T1000 (cell line): ENCODE results near the gene TMEM88.
"Not testable (repeated sequence)": the region's sequence is repeated elsewhere in the genome, so short reads cannot be mapped to it uniquely, and the experiment has no call there.

Experiments used
- DNase-seq: peaks from one replicate; lab custom pipeline; 2025; ENCODE audit warnings: mixed read lengths; lab: John Stamatoyannopoulos, UW

The TMEM88 gene, protein sequence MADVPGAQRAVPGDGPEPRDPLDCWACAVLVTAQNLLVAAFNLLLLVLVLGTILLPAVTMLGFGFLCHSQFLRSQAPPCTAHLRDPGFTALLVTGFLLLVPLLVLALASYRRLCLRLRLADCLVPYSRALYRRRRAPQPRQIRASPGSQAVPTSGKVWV

DNA sequence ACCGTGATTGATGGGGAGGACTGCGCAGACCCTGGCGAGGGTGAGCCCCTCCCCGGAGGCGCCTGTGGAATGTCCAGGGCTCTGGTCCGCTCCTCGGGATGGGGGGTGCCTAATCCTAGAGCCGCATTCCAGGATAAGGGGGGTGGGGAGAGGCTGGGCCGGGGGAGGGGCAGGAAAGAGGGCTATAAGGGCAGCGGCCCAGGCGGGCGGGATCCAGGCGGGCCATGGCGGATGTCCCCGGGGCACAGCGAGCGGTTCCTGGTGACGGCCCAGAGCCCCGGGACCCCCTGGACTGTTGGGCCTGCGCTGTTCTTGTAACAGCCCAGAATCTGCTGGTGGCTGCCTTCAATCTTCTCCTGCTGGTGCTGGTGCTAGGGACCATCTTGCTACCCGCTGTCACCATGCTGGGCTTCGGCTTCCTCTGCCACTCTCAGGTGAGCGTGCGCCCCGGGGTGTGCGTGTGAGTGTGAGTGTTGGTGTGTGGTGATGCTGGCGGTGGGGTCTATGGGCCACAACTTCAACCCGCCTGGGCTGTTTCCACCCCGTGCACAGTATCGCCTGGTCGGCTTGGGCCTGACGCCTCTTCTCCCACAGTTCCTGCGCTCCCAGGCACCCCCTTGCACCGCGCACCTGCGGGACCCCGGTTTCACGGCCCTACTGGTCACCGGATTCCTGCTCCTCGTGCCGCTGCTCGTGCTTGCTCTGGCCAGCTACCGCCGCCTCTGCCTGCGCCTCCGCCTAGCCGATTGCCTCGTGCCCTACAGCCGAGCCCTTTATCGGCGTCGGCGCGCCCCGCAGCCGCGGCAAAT is at the start of gene TMEM88:
Gene TMEM88 (plus strand): TSS at position 216 of the 809 bp plus-strand sequence. CDS start 9 bp downstream, at position 225.
- no peak for DNase-seq

DNA sequence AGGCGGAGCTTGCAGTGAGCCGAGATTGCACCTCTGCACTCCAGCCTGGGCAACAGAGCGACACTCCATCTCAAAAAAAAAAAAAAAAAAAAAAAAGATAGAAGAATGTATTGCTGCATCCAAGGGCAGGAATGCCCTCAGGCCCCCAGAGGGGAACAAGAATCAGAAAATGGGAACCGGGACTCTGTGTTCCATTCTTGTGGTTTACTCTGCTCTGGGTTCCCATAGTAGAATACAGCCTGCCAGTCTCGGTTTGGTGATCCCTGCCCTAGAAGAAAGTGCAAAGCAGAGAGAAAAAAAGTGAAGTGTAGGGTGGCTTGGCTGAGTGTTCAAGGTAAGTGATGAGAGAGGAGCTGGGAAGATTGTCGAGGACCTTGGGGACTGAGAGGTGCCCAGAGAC is 48.3 kb upstream of the TMEM88 start:
- no peak for DNase-seq

DNA sequence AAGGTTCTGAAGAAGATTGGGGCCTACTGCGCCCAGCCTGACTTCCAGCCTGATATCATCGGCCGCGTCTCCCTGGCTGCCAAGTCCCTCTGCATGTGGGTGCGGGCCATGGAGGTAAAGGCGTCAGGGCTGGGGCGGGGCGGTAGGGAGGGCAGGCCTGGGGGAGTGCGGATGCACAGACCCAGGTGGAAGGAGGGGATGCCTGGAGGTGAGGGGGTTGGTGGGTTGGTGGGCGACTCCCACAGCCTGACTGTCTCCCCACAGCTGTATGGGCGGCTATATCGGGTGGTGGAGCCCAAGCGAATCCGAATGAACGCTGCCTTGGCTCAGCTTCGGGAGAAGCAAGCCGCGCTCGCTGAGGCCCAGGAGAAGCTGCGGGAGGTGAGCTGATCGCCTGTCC is 47.7 kb upstream of the TMEM88 start:
- no peak for DNase-seq

DNA sequence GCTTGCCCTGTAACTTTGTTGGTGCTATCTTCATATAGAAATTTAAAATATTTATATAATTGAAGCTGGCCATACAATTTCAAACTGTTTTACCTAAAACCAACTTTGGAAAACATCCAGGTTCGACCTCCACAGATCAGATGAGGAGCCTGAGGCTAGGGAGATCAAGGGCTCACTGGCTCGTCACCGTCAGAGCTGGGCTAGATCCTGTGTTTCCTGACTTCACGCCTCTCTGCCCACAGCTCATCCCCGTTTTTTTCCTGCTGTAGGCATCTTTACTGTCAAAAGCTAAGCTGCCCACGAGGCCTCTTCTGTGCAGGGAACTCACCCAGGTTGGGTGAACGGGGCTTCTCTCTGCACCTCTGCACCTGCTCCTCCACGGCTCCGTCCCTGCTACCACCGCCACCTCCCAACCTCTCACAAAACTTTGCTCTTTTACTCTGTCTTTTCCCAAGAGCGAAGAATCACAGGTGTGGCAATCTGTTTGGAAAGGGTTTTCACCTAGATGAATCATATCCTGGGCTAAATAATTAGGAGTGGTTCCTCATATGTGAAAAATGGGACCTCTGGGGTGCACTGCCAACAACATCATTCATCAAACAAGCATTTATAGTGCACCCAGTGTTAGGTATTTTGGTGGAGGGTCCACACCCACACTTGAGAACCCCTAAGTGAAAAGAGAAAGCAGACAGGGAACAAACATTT is 45.6 kb upstream of the TMEM88 start:
- no peak for DNase-seq

DNA sequence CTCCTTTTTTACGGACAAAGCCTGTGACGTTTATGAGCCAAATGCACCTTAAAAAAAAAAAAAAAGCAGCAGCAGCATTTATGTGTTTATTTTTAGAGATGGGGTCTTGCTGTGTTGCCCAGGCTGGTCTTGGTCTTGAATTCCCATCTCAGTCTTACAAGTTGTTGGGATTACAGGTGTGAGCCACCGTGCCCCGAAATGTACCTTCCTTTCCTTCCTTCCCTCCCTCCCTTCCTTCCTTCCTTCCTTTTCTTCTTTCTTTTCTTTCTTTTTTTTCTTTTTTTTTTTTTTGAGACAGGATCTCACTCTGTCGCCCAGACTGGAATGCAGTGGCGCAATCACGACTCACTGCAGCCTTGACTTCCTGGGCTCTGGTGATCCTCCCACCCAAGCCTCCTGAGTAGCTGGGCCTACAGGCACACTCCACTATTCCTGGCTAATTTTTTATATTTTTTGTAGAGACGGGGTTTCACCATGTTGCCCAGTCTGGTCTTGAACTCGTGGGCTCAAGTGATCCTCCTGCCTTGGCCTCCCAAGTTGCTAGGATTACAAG is 45.0 kb upstream of the TMEM88 start:
- DNase-seq: not testable (repeated sequence)

DNA sequence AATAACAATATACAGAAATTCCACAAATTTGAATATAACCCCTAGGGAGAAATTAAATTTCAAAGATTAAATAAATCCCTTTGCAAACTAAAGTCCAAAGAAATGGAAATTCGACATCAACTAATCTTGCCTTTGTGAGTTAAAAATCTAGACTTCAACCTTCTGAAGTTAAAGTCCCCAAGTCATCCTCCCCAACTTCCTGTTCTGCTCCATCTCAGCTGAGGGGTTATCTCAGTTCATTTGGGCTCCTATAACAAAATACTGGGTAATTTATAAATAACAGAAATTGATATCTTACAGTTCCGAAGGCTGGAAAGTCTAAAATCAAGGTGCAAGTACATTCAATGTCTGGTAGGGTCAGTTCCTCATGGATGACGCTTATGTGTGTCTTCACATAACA is 43.6 kb upstream of the TMEM88 start:
- no peak for DNase-seq

DNA sequence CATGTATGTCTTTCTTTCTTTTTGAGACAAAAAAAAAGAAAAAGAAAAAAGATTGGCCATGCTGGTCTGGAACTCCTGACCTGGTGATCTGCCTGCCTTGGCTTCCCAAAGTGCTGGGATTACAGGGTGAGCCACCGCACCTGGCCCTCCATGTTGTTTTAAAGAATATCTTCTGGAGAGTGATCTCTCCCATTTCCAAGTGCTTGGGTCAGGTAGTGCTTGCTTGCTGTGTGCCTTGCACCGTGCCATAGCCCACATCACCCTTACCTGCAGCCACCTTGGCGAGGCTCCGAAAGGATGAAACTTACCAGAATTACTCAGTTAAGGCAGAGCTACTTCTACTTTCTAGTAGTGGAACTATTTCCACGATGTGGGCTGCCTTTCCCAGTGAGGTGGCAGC is 39.9 kb upstream of the TMEM88 start:
- DNase-seq: no peak

DNA sequence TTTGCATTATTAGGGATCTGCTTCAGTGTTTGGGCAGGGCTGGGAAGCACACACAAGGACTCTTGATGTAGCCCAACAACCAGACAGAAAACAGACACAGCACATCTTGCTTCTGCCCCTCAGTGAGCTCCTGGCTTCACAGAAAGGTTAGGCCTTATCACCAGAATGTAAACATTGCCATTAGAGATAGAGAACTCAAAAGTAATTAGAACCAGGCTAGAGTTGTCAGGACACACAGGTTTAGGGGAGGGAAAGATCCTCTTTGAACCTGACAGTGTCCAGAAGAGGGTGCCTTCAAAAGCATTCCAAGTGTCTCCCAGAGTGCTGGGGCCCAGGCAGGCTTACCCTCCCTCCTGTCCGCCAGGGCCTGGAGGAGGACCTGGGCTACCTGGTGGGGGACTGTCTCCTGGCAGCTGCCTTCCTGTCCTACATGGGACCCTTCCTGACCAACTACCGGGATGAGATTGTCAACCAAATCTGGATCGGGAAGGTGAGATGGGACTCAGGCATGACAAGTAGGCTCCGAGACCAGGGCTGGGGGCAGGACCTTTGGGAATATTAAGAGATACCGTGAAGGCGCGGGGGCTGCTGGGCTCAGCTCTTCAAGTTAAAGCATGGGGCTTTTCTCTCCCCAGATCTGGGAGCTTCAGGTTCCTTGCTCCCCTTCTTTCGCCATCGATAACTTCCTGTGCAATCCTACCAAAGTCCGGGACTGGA is 37.8 kb upstream of the TMEM88 start:
- DNase-seq: no peak

DNA sequence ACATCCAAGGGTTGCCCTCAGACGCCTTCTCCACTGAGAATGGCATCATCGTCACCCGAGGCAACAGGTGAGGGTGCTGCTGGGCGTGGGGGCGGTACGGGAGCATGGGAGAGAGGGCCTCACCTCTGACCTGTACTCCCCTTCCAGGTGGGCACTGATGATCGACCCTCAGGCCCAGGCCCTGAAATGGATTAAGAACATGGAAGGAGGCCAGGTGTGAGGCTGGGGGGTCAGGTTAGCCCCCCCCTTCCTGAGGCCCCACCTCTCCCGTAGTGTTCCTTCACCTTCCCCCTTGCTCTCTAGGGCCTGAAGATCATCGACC is 37.3 kb upstream of the TMEM88 start:
- no peak for DNase-seq

DNA sequence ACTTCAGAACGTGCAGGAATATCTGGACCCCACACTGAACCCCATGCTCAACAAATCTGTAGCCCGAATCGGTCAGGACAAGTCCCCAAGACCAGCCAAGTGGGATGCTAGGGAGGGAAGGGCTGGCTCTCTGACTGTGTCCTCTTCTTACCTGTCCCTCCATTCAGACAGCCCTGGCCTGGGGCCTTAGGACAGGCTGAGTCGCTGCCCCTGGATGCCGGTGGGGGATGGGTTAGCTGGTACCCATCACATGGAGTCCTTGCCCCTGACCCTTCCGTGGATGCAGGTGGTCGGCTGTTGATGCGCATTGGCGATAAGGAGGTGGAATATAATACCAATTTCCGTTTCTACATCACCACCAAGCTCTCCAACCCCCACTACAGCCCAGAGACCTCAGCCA is 36.8 kb upstream of the TMEM88 start:
- DNase-seq: no peak

DNA sequence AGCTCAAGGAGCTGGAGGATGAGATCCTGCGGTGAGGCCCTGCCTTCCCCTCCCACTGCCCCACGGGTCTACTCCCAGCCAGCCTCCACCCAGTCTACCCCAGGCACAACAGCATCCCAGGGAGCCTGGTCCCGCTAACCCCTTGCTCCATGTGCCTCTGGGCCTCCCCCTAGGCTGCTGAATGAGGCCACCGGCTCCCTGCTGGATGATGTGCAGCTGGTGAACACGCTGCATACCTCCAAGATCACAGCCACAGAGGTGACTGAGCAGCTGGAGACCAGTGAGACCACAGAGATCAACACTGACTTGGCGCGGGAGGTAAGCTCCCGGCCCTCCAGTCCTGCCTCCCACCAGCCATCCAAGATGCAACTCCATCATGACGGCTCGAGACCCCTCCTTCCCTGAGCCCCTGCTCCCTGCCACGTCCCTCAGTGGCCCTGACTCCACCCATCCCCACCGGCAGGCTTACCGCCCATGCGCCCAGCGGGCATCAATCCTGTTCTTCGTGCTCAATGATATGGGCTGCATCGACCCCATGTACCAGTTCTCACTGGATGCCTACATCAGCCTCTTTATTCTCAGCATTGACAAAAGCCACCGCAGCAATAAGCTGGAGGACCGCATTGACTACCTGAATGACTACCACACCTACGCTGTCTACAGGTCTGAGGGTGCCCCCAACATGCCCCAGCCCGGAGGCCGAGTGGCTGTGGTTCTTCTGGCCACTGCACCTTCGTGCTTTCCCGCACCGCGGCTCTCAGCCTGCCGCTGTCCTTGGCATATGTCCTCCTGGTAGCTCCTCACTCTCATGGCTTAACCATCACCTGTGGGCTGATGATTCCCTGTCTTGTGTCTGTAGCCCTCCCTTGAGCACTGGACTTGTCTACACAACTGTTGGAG is 35.9 kb upstream of the TMEM88 start:
- DNase-seq: no peak

DNA sequence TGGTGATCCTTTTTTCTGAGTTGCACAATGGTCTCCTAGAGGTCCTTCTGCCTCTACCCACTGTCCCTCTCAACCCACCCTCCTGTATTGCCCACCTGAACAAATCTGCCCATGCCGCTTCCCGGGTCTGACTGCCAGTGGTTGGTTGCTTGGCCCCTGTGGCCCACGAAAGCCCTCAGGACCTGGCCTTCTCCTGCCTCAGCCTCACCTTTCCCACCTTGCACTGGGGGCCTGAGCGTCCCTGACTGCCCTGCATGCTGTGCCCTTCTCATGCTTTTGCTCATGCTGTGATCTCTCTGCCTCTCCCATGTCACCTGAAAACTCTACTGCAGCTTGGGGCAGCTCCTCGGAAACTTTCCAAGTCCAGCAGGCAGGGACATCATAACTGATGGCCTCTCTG is 34.6 kb upstream of the TMEM88 start:
- no peak for DNase-seq

DNA sequence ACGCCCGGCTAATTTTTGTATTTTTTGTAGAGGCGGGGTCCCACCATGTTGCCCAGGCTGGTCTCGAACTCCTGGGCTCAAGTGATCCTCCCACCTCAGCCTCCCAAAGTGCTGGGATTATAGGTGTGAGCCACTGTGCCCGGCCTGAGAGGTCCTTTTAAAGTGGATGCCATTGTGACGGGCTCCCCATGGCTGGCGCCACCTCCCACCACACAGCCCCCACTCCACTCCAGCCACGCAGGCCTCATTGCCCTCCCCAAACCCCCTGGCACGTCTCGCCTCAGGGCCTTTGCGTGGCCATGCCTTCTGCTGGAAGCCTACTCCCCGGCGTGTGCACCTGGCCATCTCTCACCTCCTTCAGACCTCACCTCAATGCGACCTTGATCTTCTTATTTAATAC is 32.7 kb upstream of the TMEM88 start:
- DNase-seq: no peak

DNA sequence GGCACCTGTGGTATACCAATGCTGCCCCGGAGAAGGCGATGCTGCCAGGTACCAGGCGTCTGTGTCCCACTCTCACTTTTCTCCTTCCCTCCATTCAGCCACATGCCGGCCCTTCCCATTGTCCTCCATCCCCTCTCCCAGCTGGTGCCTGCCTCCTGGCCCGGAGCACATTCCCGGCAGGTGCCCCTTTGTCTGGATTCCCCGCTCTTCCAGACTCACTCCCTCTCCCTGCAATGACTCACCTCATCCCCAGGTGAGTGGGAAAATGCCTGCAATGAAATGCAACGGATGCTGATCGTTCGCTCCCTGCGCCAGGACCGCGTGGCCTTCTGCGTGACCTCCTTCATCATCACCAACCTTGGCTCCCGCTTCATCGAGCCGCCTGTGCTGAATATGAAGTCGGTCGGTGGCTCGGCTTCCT is 31.3 kb upstream of the TMEM88 start:
- no peak for DNase-seq

DNA sequence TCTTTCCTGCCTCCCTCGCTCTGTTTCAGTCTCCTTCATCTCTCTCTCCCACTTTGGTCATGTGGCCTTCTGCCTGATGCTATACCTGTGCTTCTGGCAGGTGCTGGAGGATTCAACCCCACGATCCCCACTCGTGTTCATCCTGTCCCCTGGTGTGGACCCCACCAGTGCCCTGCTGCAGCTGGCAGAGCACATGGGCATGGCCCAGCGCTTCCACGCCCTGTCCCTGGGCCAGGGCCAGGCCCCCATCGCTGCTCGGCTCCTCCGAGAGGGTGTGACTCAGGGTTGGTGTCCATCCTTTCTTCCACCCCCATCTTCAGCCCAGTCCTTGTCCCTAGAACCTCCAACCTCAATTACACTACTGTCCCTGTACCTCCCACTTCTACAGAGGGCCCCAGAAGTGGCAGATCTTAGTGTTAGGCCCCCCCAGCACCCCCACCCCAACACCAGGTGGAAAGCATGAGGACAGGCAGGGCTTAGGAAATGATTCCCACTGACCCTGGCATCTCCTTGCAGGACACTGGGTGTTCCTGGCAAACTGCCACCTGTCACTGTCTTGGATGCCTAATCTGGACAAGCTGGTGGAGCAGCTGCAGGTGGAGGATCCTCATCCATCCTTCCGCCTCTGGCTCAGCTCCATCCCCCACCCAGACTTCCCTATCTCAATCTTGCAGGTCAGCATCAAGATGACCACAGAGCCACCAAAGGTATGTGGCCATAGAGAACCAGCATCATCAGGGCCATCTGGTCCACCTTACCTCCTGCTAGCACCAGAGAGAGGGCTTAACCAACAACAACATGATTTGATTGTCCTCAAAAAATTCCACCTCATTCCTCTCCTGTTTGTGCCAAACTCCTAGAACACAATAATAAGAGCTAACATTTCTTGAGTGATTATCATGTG is 30.6 kb upstream of the TMEM88 start:
- DNase-seq: no peak

DNA sequence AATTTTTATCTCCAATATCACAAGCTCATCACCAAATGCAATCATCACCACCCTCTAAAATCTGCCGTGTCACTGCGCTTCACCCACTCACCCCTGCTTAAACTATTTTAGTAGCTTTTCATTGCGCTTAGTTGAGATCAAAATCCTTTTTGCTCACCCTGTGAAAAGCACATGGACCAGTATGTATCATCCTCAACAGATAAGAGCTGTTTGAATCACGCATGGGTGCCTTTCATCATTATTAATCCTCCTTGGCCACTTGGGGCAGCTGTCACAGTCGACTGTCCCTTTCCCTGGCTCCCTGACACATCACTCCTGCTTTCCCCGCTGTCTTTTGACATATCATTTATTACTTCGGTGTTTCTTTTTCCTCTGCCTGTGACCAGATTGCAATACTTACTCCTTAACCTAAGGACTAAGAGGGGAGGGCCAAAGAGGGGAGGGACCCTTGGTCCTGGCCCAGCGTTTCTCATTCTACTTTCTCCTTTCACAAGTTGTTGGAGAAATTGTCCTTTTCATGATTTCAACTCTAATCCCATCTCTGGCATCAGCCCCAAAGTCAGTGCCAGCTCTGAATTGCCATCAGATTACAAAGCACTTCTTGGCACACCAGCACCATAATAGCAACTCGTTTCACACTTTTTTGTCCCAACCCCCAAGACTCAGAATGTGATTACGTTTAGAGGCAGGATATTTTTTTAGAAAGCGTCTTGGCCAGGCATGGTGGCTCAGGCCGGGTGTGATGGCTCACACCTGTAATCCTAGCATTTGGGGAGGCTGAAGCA is 29.5 kb upstream of the TMEM88 start:
- DNase-seq: no peak

DNA sequence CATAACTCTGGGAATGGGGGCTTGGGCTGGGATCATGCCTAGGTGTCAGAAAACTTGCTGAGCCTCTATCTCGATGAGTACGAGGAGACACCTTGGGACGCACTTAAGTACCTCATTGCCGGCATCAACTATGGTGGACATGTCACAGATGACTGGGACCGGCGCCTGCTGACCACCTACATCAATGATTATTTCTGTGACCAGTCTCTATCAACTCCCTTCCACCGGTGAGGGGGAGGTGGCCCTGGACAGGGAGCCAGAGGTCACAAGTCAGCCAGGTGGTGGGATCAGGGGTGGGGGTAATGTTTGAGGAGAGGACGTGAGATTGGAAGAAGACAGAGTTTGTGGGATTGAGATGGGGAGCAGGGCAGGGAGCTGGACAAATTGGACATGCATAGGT is 24.2 kb upstream of the TMEM88 start:
- DNase-seq: no peak

DNA sequence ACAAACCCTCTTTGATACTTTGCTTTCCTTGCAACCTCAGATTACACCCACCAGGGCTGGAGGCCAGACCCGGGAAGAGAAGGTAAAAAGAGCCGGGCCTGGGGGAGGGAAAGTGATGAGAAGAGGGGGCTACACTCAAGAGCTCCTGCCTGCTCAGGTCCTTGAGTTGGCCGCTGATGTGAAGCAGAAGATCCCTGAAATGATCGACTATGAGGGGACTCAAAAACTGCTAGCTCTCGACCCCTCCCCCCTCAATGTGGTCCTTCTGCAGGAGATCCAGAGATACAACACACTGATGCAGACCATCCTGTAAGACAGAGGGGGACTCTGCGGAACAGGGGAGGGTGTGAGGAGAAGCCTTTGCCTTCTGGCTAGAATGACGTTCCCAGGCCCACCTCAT is 23.6 kb upstream of the TMEM88 start:
- DNase-seq: no peak

DNA sequence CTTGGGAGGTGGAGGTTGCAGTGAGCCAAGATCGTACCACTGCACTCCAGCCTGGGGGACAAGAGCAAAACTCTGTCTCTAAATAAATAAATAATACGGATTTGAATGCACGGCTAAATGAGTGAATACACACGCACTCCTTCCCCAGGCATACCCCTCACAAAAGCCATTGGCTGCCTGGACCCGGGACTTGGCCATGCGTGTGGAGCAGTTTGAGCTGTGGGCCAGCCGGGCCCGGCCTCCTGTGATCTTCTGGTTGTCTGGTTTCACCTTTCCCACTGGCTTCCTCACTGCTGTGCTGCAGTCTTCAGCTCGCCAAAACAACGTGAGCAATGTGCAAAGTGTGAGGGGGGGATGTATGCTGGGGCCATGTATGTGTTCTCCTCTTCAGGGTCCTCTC is 22.4 kb upstream of the TMEM88 start:
- DNase-seq: no peak
